Measurements from ENCODE around the gene SNX24. TPM values are rescaled to one million over a fixed set of nuclear protein-coding genes. Genes with fewer than 3 reads are reported as not detected.

The SNX24 gene
- total RNA-seq, 1 experiment from 2014 or later = 10.8 TPM

- H3K27me3 ChIP-seq (ENCODE audit: insufficient read depth, low read length) = no peaks in the 10 kb centered on the region
- POLR2A ChIA-PET = no interaction called here
- H3K4me1 ChIP-seq (ENCODE audit: control insufficient read depth in 1 of 2, insufficient read depth in 2 of 2, low read length in 2 of 2) = no peaks in the 10 kb centered on the region
- TF ChIP-seq SIN3A (IDR thresholded peaks at IDR 0.05; ENCODE audit: low read depth) (no peak), CBX3 (IDR thresholded peaks at IDR 0.05; ENCODE audit: low read depth) (no peak), YY1 (IDR thresholded peaks at IDR 0.05; ENCODE audit: extremely low read depth, insufficient replicate concordance, low read depth, low read length) (no peak)
- H3K27ac ChIP-seq (ENCODE audit: low read depth, low read length) = no peak overlapping the region
- no peaks in the 10 kb centered on the region for H4K20me1 ChIP-seq (ENCODE audit: insufficient read depth)
- H3K36me3 ChIP-seq (ENCODE audit: control insufficient read depth in 1 of 2, insufficient read depth in 2 of 2, low read length in 2 of 2) = peaks cover 2 to 3% of the 10 kb centered on the region in 2 experiments; a peak in 1 of 4 replicates
- H3K79me2 ChIP-seq (ENCODE audit: insufficient read depth, low read length) = no peaks in the 10 kb centered on the region
- no peak overlapping the region for H3K4me2 ChIP-seq (ENCODE audit: low read length)
- H3K9me3 ChIP-seq (ENCODE audit: control insufficient read depth in 1 of 2, insufficient read depth in 1 of 2, low read depth in 1 of 2, low read length in 2 of 2) = no peaks in the 10 kb centered on the region
- RAD21 ChIA-PET (ENCODE audit: low non-redundant PET in 1 of 2, low total read pairs in 2 of 2, uncharacterized antibody in 2 of 2, unreplicated experiment in 2 of 2) = no interaction called here
- ATAC-seq (no peak), DNase-seq (ENCODE audit: low read depth, low spot score) (no peak)
- no TSS peak for BruUV-seq (replicated peaks)
- CTCF ChIA-PET = no interaction called here
- H3K4me3 ChIP-seq (replicated peaks in 1 of 2; ENCODE audit: low read depth in 1 of 2, low read length in 2 of 2) = no peak overlapping the region
- no peak overlapping the region for H2AFZ ChIP-seq (ENCODE audit: low read depth, low read length, poor library complexity, severe bottlenecking)
- intact Hi-C loops (cut with micrococcal nuclease) = no loop called here
- H3K9ac ChIP-seq (ENCODE audit: low read length) = no peak overlapping the region
- no peaks in the 10 kb centered on the region for H3K9me2 ChIP-seq (ENCODE audit: insufficient read depth)
Observed at GRCh38 chr5:122805481-122805880, 39.9 kb upstream of the SNX24 start.

GRCh38 chr5:122810405-122810804 is 35.0 kb upstream of the SNX24 start:
- ChIA-PET RAD21 (ENCODE audit: low non-redundant PET in 1 of 2, low total read pairs in 2 of 2, uncharacterized antibody in 2 of 2, unreplicated experiment in 2 of 2) (no interaction called here), POLR2A (no interaction called here), CTCF (no interaction called here)
- 0 out of 4 replicates have a peak, but pooled peaks cover 0 to 2% of the 10 kb centered on the region in 2 experiments for H3K36me3 ChIP-seq (ENCODE audit: control insufficient read depth in 1 of 2, insufficient read depth in 2 of 2, low read length in 2 of 2)
- intact Hi-C loops (cut with micrococcal nuclease) = no loop called here
- no peak overlapping the region for H3K27ac ChIP-seq (ENCODE audit: low read depth, low read length)
- H3K9me2 ChIP-seq (ENCODE audit: insufficient read depth) = no peaks in the 10 kb centered on the region
- H3K9ac ChIP-seq (ENCODE audit: low read length) = no peak overlapping the region
- no peak for ATAC-seq
- no peaks in the 10 kb centered on the region for H3K4me1 ChIP-seq (ENCODE audit: control insufficient read depth in 1 of 2, insufficient read depth in 2 of 2, low read length in 2 of 2)
- no peak overlapping the region for H2AFZ ChIP-seq (ENCODE audit: low read depth, low read length, poor library complexity, severe bottlenecking)
- H3K79me2 ChIP-seq (ENCODE audit: insufficient read depth, low read length) = no peaks in the 10 kb centered on the region
- TF ChIP-seq MAX (IDR thresholded peaks at IDR 0.05) (no peak), SP1 (IDR thresholded peaks at IDR 0.05; ENCODE audit: low read depth) (no peak), EZH2 (IDR thresholded peaks at IDR 0.05) (no peak), CBX3 (IDR thresholded peaks at IDR 0.05; ENCODE audit: low read depth) (no peak), TCF7L2 (IDR thresholded peaks at IDR 0.05; ENCODE audit: borderline replicate concordance, extremely low read depth, insufficient read depth, insufficient read length) (no peak), POLR2A (IDR thresholded peaks at IDR 0.05; ENCODE audit: borderline replicate concordance, extremely low read depth, insufficient read depth, insufficient read length) (no peak), ZFX (IDR thresholded peaks at IDR 0.05) (no peak), YY1 (IDR thresholded peaks at IDR 0.05; ENCODE audit: extremely low read depth, insufficient replicate concordance, low read depth, low read length) (no peak), ELF1 (IDR thresholded peaks at IDR 0.05; ENCODE audit: borderline replicate concordance, low read depth) (no peak), POLR2AphosphoS5 (IDR thresholded peaks at IDR 0.05; ENCODE audit: low read depth, low read length) (no peak), ZBTB33 (IDR thresholded peaks at IDR 0.05; ENCODE audit: extremely low read depth, insufficient replicate concordance, low read length) (no peak), FOSL1 (IDR thresholded peaks at IDR 0.05; ENCODE audit: low read depth) (no peak), EGR1 (IDR thresholded peaks at IDR 0.05; ENCODE audit: low read depth) (no peak)
- TF ChIP-seq, protein P1, sequence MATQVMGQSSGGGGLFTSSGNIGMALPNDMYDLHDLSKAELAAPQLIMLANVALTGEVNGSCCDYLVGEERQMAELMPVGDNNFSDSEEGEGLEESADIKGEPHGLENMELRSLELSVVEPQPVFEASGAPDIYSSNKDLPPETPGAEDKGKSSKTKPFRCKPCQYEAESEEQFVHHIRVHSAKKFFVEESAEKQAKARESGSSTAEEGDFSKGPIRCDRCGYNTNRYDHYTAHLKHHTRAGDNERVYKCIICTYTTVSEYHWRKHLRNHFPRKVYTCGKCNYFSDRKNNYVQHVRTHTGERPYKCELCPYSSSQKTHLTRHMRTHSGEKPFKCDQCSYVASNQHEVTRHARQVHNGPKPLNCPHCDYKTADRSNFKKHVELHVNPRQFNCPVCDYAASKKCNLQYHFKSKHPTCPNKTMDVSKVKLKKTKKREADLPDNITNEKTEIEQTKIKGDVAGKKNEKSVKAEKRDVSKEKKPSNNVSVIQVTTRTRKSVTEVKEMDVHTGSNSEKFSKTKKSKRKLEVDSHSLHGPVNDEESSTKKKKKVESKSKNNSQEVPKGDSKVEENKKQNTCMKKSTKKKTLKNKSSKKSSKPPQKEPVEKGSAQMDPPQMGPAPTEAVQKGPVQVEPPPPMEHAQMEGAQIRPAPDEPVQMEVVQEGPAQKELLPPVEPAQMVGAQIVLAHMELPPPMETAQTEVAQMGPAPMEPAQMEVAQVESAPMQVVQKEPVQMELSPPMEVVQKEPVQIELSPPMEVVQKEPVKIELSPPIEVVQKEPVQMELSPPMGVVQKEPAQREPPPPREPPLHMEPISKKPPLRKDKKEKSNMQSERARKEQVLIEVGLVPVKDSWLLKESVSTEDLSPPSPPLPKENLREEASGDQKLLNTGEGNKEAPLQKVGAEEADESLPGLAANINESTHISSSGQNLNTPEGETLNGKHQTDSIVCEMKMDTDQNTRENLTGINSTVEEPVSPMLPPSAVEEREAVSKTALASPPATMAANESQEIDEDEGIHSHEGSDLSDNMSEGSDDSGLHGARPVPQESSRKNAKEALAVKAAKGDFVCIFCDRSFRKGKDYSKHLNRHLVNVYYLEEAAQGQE (IDR thresholded peaks at IDR 0.05; ENCODE audit: low read depth) = no peak
- no peak for DNase-seq (ENCODE audit: low read depth, low spot score)
- H4K20me1 ChIP-seq (ENCODE audit: insufficient read depth) = no peaks in the 10 kb centered on the region
- no TSS peak for BruUV-seq (replicated peaks)
- no peak overlapping the region for H3K4me2 ChIP-seq (ENCODE audit: low read length)
- no peaks in the 10 kb centered on the region for H3K27me3 ChIP-seq (ENCODE audit: insufficient read depth, low read length)
- no peak overlapping the region for H3K4me3 ChIP-seq (replicated peaks in 1 of 2; ENCODE audit: low read depth in 1 of 2, low read length in 2 of 2)
- H3K9me3 ChIP-seq (ENCODE audit: control insufficient read depth in 1 of 2, insufficient read depth in 1 of 2, low read depth in 1 of 2, low read length in 2 of 2) = no peaks in the 10 kb centered on the region
